Lung (tissue), 12 donors: ENCODE data around the gene RBFOX1. TPM values are rescaled to one million over a fixed set of nuclear protein-coding genes. Genes with fewer than 3 reads are reported as not detected.

Source experiments
- ATAC-seq: fragments of 200-7000 bp; cut with Tn5 transposase; one replicate; pipeline ENCODE4 v1.9.1; 2020; ENCODE audit warnings: moderate number of reproducible peaks; ENCODE audit not compliant: insufficient read depth, low FRiP score
- DNase-seq, 3 donors: peaks; one replicate each; pipeline ENCODE4 v3.0.0-alpha.2; 2013 to 2017
- H3K27ac ChIP-seq, 2 donors: one replicate each; pipeline ENCODE4 v1.5.1; 2013; ENCODE audit warnings: mild to moderate bottlenecking in 2 of 2, moderate library complexity in 2 of 2, control low read depth in 1 of 2, inconsistent platforms in 1 of 2, low read depth in 1 of 2, low read length in 1 of 2
- H3K27me3 ChIP-seq, 3 donors: one replicate each; pipeline ENCODE4 v1.5.1; 2013; ENCODE audit warnings: low read length in 2 of 3; ENCODE audit not compliant: control insufficient read depth in 3 of 3, insufficient read depth in 3 of 3
- H3K36me3 ChIP-seq, 4 donors: one replicate each; pipeline ENCODE4 v1.5.1; 2013; ENCODE audit warnings: low read length in 4 of 4, mild to moderate bottlenecking in 1 of 4, moderate library complexity in 1 of 4; ENCODE audit not compliant: control insufficient read depth in 4 of 4, insufficient read depth in 4 of 4
- H3K4me1 ChIP-seq, 5 donors: one replicate each; pipeline ENCODE4 v1.5.1; 2013; ENCODE audit warnings: low read length in 5 of 5, mild to moderate bottlenecking in 2 of 5, moderate library complexity in 1 of 5; ENCODE audit not compliant: control insufficient read depth in 5 of 5, insufficient read depth in 5 of 5
- H3K4me3 ChIP-seq: one replicate; pipeline ENCODE4 v1.5.1; 2013; ENCODE audit warnings: mild to moderate bottlenecking, control low read depth, moderate library complexity
- H3K9ac ChIP-seq, 2 donors: one replicate each; pipeline ENCODE4 v1.5.1; 2013; ENCODE audit warnings: low read length in 2 of 2, control low read depth in 1 of 2; ENCODE audit not compliant: insufficient read depth in 1 of 2
- H3K9me3 ChIP-seq, 4 donors: one replicate each; pipeline ENCODE4 v1.5.1; 2013; ENCODE audit warnings: low read length in 3 of 4, mild to moderate bottlenecking in 1 of 4, moderate library complexity in 1 of 4; ENCODE audit not compliant: control insufficient read depth in 4 of 4, insufficient read depth in 3 of 4
- CTCF ChIP-seq: IDR thresholded peaks from 2 replicates; pipeline ENCODE4 v1.5.1; 2012; ENCODE audit warnings: mild to moderate bottlenecking; ENCODE audit errors: control extremely low read depth, extremely low read depth
- WGBS, 2 donors: extraction: QIAGEN DNeasy Blood & Tissue Kit; methylation state at CpG; one replicate each; pipeline ENCODE4 v1.1.7; 2013; 5-methylcytosine and 5-hydroxymethylcytosine counted together
- polyA plus RNA-seq, 2 donors: library from polyadenylated mRNA; stranded (reverse); fragments of 200-250 nt; gene quantifications; one replicate each; pipeline ENCODE4 v1.2.1, GENCODE V29; 2013
- total RNA-seq, 2 donors: library from RNA; depleted of rRNA in 1 of 2; stranded (reverse); fragments of >200 nt in 1 of 2; gene quantifications; one replicate each; pipeline ENCODE4 v1.2.1, GENCODE V29; 2014 to 2021
- donor health status: control.
- donor health status: control.
- donor health status: Bipolar disorder and iron deficiency.
- donor health status: healthy.
- donor health status: DM: yes; HTN: yes; CAD: no.

RBFOX1 gene
- total and polyA plus RNA-seq, 4 donors: 0.55 to 3.0 TPM; not detected in 2

- DNase-seq (no peak), ATAC-seq (no peak)
- H3K27ac ChIP-seq: no peak overlapping the region
- no peak for TF ChIP-seq CTCF
- peaks cover 0 to 4% (median 0%) of the 10 kb centered on the region in 4 donors for H3K9me3 ChIP-seq
- no peaks in the 10 kb centered on the region for H3K4me1 ChIP-seq
- H3K27me3 ChIP-seq: peaks cover 0 to 9% (median 0%) of the 10 kb centered on the region in 3 donors
- WGBS, 2 donors: 78 to 84% methylated on average over 1 of the region's 1 CpG
- no peak overlapping the region for H3K4me3 ChIP-seq
- H3K9ac ChIP-seq: no peak overlapping the region
- no peaks in the 10 kb centered on the region for H3K36me3 ChIP-seq
Observed at GRCh38 chr16:7315813-7316212, 16.8 kb upstream of the RBFOX1 start.

GRCh38 chr16:7316281-7316888 lies 16.3 kb upstream of the RBFOX1 start:
- ATAC-seq (no peak), DNase-seq (no peak)
- peaks cover 0 to 4% (median 0%) of the 10 kb centered on the region in 4 donors for H3K9me3 ChIP-seq
- no peak for TF ChIP-seq CTCF
- H3K36me3 ChIP-seq: no peaks in the 10 kb centered on the region
- H3K4me1 ChIP-seq: no peaks in the 10 kb centered on the region
- H3K27ac ChIP-seq: no peak overlapping the region
- no peak overlapping the region for H3K4me3 ChIP-seq
- H3K27me3 ChIP-seq: peaks cover 0 to 9% (median 0%) of the 10 kb centered on the region in 3 donors
- no peak overlapping the region for H3K9ac ChIP-seq

- Histone ChIP-seq H3K36me3 (no peaks in the 10 kb centered on the region), H3K4me3 (no peak overlapping the region), H3K27me3 (peaks cover 0 to 9% (median 0%) of the 10 kb centered on the region in 3 donors), H3K4me1 (no peaks in the 10 kb centered on the region), H3K9ac (no peak overlapping the region), H3K9me3 (peaks cover 0 to 6% (median 0%) of the 10 kb centered on the region in 4 donors), H3K27ac (no peak overlapping the region)
- no peak for TF ChIP-seq CTCF
- ATAC-seq (no peak), DNase-seq (no peak)
- whole genome bisulfite sequencing, 2 donors: 95% methylated on average over 5 of the region's 5 CpGs
Observed at GRCh38 chr16:7317982-7318381, 14.7 kb upstream of the RBFOX1 start.

- H3K36me3 ChIP-seq: no peaks in the 10 kb centered on the region
- H3K27me3 ChIP-seq: peaks cover 0 to 9% (median 0%) of the 10 kb centered on the region in 3 donors
- H3K27ac ChIP-seq: no peak overlapping the region
- H3K9ac ChIP-seq: no peak overlapping the region
- DNase-seq: no peak
- H3K9me3 ChIP-seq: peaks cover 0 to 6% (median 0%) of the 10 kb centered on the region in 4 donors
- no peak for TF ChIP-seq CTCF
- no peaks in the 10 kb centered on the region for H3K4me1 ChIP-seq
- no peak for ATAC-seq
- no peak overlapping the region for H3K4me3 ChIP-seq
- 87 to 89% methylated on average over 7 of the region's 7 CpGs for WGBS, 2 donors
Observed at GRCh38 chr16:7318686-7319085, 14.0 kb upstream of the RBFOX1 start.
